ENCODE data around the gene ZNF780A.
"Not testable (repeated sequence)": the region's sequence is repeated elsewhere in the genome, so short reads cannot be mapped to it uniquely, and the experiment has no call there.

The ZNF780A gene

GRCh38 chr19:40084948-40085347 is 5.8 kb downstream of the ZNF780A start:
- DNase-seq (ENCODE audit: low read depth): no peak

- DNase-seq (ENCODE audit: low read depth): no peak
Observed at GRCh38 chr19:40081411-40081810, 9.3 kb downstream of the ZNF780A start.

DNA sequence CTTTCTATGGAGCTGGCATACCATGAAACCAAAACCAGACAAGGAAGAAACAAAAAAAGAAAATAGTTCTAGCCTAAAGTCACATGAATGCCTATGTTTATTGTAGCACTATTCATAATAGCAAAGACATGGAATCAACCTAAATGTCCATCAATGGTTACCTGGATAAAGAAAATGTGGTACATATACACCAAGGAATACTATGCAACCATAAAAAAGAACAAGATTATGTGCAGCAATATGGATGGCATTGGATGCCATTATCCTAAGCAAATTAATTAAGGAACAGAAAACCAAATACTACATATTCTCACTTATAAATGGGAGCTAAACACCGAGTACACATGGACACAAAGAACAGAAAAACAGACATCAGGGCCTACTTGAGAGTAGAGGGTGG is 10.5 kb downstream of the ZNF780A start:
- no peak for DNase-seq (ENCODE audit: low read depth)

- DNase-seq (ENCODE audit: low read depth): no peak
Observed at GRCh38 chr19:40078377-40078776, 12.4 kb downstream of the ZNF780A start.

GRCh38 chr19:40070058-40070457 is 20.7 kb downstream of the ZNF780A start:
- no peak for DNase-seq (ENCODE audit: low read depth)

DNA sequence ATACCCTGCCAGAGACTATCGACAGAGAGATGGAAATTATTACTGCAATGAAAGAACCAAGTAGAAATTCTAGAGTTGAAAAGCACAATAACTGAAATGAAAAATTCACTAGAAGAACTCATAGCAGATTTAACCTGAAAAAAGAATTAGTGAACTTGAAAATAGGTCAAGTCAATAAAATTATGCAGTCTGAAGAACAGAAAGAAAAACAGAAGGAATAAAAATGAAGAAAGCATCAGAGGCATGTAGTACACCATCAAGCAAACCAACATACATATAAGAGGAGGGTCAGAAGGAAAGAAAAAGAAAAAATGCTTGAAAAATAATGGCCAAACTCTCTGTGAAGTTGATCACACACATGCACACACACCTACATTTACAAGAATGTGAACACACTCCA is 31.1 kb downstream of the ZNF780A start:
- no peak for DNase-seq (ENCODE audit: low read depth)

- DNase-seq (ENCODE audit: low read depth): no peak
Observed at GRCh38 chr19:40057166-40057565, 33.6 kb downstream of the ZNF780A start.

GRCh38 chr19:40056505-40056904 is 34.2 kb downstream of the ZNF780A start:
- no peak for DNase-seq (ENCODE audit: low read depth)

GRCh38 chr19:40055832-40056504 is 34.8 kb downstream of the ZNF780A start, which contains the start of gene ZNF780B:
Gene ZNF780B, minus strand, starts transcription at chr19:40056231. Its CDS starts 5,899 bp downstream, at chr19:40050332.
- DNase-seq (ENCODE audit: low read depth): peak; percentile 48

DNA sequence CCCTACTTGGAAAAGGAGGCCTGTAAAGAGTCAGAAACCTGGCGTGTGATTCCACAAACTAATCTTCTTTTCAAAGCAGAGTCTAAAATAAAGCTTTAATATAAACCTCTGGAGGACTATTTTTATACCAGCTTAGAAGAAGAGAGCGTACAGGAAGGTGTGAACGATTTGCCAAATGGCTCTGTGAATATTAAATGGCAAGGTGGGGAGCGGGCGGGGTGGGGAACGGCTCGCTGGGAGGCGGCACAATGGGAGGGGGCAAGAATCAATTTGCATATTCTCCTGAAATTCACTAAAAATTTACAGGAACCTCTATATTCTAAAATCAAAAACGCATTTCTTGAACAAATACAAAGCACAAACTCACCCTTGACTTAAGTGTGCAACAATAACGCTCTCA is 35.7 kb downstream of the ZNF780A start:
- DNase-seq (ENCODE audit: low read depth): no peak

GRCh38 chr19:40054632-40055031 is 36.1 kb downstream of the ZNF780A start:
- no peak for DNase-seq (ENCODE audit: low read depth)

DNA sequence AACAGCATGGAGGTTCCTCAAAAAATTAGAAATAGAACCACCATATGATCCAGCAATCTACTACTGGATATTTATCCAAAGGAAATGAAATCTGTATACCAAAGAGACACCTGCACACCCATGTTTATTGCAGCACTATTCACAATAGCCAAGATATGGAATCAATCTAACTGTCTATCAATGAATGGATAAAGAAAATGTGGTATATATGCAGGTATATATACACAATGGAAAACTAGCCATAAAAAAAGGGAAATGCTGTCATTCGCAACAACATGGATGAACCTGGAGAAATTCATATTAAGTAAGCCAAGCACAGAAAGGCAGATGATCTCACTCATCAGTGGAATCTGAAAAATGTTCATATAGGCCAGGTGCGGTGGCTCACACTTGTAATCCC is 37.3 kb downstream of the ZNF780A start:
- no peak for DNase-seq (ENCODE audit: low read depth)

DNA sequence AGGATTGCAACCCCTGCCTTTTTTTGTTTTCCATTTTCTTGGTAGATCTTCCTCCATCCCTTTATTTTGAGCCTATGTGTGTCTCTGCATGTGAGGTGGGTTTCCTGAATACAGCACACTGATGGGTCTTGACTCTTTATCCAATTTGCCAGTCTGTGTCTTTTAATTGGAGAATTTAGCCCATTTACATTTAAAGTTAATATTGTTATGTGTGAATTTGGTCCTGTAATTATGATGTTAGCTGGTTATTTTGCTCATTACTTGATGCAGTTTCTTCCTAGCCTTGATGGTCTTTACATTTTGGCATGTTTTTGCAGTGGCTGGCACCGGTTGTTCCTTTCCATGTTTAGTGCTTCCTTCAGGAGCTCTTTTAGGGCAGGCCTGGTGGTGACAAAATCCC is 49.0 kb downstream of the ZNF780A start:
- DNase-seq (ENCODE audit: low read depth): not testable (repeated sequence)

- DNase-seq (ENCODE audit: low read depth): not testable (repeated sequence)
Observed at GRCh38 chr19:40038047-40038446, 52.7 kb downstream of the ZNF780A start.

DNA sequence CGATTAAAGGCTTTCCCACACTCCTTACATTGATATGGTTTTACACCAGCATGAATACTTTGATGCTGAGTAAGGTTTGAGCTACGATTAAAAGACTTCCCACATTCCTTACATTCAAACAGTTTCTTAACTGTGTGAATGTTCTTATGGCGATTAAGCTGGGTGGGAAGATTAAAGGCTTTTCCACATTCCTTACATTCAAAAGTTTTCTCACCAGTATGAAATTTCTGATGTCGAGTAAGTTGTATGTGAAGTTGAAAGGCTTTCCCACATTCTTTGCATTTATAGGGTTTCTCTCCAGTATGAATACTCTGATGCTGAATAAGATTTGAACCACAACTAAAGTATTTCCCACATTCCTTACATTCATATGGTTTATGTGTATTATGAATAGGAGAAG is 54.7 kb downstream of the ZNF780A start:
- no peak for DNase-seq (ENCODE audit: low read depth)

DNA sequence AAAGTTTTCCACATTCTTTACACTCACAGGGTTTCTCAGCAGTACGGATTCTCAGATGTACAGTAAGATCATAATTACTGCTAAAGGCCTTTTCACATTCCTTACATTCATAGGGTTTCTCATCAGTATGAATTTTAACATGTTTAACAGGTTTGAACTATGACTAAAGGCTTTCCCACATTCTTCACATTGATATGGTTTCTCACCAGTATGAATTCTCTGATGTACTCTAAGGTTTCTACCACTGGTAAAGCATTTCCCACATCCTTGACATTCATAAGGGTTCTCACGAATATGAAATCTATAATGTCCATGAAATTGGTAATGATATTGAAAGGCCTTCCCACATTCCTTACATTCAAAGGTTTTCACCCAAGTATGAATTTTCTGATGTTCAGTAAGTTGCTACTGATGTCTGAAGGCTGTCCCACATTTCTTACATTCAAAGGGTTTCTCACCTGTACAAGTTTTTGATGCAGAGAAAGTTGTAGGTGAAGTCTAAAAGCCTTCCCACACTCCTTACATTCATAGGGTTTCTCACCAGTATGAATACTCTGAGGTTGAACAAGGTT is 56.7 kb downstream of the ZNF780A start:
- DNase-seq (ENCODE audit: low read depth): no peak

- DNase-seq (ENCODE audit: low read depth): no peak
Observed at GRCh38 chr19:40026597-40026970, 64.2 kb downstream of the ZNF780A start.

- no peak for DNase-seq (ENCODE audit: low read depth)
Observed at GRCh38 chr19:40025938-40026596, 64.7 kb downstream of the ZNF780A start.

GRCh38 chr19:40023969-40024368 is 66.8 kb downstream of the ZNF780A start:
- no peak for DNase-seq (ENCODE audit: low read depth)
